Measurements from ENCODE around the gene MEGF11.
A peak's percentile ranks its signal among the peaks of the same experiment; 100 is the strongest.
"Not testable (repeated sequence)": the region's sequence is repeated elsewhere in the genome, so short reads cannot be mapped to it uniquely, and the experiment has no call there.

Gene MEGF11

DNA sequence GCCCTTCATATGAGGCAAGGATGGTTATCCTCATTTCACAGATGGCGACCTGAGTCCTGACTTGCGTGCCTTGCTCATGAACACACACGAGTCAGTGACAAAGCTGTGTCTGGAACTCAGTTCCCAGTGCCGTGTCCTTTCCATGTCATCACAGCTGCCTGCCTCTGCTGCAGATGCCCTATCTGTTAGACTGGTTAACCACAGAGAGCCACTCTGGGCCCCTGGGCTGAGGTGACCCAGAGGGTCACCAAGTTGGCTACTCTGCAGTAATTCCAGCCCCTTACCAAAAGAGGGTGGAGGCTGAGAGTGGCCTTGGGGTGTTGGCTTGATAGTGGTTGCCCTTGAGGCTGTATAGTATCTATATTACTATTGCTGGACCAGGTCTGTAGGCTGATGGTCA, 343.2 kb downstream of the MEGF11 start:
- ATAC-seq = no peak

- no peak for ATAC-seq
These were observed 343.7 kb downstream of the MEGF11 start for GRCh38 chr15:65909831-65910230.

- ATAC-seq = no peak
These were observed 344.7 kb downstream of the MEGF11 start for GRCh38 chr15:65908876-65909275.

GRCh38 chr15:65907661-65908060, 345.9 kb downstream of the MEGF11 start:
- no peak for ATAC-seq

DNA sequence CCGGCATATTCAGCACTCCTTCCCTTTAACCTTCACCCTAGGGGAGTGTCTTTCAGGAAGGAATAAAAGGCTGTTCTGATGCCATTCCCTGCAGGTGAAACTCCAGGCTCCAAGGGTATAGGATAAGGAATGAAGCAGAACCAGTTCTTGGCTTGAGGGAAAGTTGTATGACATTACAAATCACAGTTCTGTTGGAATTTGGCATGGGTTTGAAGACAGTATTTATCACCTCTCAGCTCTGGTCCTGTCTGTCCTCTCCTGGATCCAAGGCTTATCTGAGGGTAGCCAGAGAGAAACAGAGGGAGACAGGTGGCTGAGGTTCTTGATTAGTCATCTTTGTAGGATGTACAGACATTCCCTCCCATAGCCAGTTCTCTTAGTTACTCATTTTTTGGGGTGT, 347.2 kb downstream of the MEGF11 start:
- ATAC-seq = no peak

- no peak for ATAC-seq
These were observed 349.2 kb downstream of the MEGF11 start for GRCh38 chr15:65904301-65904700.

- ATAC-seq = no peak
These were observed 350.1 kb downstream of the MEGF11 start for GRCh38 chr15:65903296-65904073.

GRCh38 chr15:65902373-65902772, 351.2 kb downstream of the MEGF11 start:
- peak; percentile 25 to 63 for ATAC-seq

DNA sequence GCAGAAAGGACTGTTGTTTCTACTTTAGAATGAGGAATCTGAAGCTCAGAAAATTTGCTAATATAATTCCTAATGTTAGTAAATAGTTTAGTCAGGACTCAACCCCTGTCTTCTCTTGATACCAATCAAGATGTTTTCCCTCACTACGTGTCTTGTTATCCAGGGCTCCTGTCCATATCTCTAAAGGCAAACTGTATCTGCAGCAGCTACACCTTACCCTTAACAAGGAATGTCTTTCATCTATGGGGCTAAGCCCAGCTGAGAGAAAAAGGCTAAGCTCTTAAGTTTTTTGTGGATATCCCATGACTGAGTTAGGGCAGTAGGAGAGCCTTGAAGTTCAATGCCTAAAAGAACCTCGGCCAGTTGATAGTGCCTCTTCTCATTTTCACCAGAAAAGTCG, 351.7 kb downstream of the MEGF11 start:
- ATAC-seq = no peak

- no peak for ATAC-seq
These were observed 352.2 kb downstream of the MEGF11 start for GRCh38 chr15:65901336-65901735.

DNA sequence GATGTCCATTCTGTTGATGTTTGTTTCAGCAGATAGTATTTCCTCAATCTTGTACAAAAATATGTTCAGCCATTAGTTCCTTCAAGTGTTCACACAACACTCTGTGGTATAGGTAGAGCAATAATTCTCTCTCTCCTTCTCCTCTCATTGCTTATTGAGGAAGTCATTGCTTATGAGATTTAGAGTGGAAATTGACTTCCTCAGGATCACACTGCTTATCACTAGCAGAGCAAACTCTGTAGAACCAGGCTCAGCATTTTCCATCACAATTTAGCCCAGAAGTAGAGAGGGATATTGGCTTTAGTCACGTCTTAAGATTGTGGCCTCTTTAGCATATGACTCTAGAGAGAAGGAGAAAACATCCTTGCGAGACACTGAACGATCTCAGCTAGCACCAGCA, 353.1 kb downstream of the MEGF11 start:
- ATAC-seq = no peak

DNA sequence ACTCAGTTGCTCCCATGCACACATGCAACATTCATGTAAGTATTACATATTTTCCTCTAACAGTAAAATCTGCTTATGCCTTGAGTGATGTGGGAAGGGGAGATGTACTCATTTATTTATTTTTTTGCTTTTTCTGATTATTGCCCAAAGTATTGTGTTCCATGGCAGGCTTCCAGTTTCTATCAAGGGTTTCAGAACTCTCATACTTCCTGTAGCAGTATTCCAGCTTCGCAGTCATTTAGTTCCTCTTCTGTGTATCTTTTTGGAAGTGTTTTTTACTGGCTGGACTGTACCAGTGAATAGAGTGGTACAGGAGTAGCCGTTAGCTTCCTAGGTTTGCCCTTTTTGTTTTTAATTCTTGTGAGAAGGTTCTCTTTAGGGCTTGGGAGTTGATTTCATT, 357.3 kb downstream of the MEGF11 start:
- no peak for ATAC-seq

GRCh38 chr15:65893060-65893459, 360.5 kb downstream of the MEGF11 start:
- peak; percentile 73 to 75 for ATAC-seq

GRCh38 chr15:65888981-65889380, 364.6 kb downstream of the MEGF11 start:
- peak; percentile 79 to 81 for ATAC-seq

DNA sequence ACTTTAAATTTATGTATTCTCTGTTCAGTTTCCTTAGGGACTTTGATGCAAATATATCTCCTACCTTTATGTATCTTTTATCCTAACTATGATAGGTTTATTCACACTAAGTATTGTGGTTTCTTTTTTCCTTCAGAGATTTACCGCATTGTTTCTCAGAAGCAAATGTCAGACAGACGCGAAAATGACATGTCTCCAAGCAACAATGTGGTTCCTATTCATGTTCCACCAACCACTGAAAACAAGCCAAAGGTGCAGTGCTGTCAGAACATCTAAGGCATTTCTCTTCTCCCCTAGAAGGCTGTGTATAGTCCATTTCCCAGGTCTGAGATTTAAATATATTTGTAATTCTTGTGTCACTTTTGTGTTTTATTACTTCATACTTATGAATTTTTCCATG, 366.0 kb downstream of the MEGF11 start:
- peak; percentile 82 for ATAC-seq

DNA sequence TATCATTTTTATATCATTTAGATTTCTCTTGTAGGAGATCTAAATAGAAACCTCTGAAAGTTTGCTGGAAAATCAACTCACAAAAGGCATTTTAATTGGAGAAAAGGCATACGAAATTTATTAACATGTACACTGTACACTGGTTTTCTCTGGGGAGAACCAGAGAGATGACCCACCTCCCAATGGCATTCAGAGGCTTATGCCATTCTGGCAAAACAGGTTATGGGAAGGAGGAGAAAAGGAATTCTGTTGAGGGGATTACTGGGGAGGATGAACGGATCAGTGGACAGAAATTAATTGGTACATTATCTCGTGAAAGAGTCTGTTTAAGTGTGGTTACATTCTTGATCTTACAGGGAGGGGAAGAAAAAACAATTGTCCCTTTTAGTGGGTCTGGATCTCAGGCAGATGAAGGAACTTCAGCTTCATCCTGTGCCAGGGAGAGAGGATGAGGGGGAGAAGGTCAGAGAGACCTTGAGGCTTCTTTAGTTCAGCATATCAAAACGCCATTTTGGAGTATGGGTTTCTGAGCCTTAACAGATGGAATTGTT, 367.8 kb downstream of the MEGF11 start:
- no peak for ATAC-seq

- no peak for ATAC-seq
These were observed 369.0 kb downstream of the MEGF11 start for GRCh38 chr15:65884511-65884910.

- no peak for ATAC-seq
These were observed 370.0 kb downstream of the MEGF11 start for GRCh38 chr15:65883571-65883970.

GRCh38 chr15:65881766-65882434, 371.6 kb downstream of the MEGF11 start:
- ATAC-seq = no peak

- ATAC-seq = peak in 1 of 2 donors; percentile 63
These were observed 375.8 kb downstream of the MEGF11 start for GRCh38 chr15:65877749-65878148.

DNA sequence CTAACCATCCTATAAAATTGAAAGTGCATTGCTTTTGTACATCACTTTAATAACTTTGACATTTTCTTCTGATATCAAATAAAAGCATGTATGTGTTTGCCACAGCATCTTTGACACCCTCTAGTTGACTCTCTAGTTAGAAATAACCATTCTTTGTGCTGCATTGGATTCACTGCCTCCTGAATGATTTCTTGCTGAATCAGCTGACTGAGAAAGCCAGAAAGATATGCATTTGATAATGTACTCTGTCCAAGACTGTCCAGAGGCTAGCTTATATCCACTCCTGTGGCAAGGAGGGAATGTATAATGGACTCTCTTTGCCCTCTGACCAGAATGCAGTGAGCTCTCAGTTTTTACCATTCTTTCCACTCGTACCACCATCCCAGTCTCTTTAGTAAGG, 378.1 kb downstream of the MEGF11 start:
- ATAC-seq = no peak

DNA sequence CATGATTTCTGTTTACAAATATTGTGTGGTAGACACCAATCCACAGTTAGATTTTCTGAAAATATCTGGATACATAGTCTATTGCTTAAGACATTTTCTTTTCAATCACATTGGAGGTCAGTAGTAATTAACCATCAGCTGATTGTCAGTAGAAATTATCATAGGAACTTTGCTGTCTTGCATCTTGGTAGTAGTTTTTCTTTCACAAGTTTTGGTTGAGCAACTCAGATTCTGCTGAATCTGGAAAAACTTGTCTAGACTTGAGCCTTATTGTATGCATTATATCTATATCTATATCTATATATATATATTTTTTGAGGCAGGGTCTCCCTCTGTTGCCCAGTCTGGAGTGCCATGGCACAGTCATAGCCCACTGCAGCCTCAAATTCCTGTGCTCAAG, 380.3 kb downstream of the MEGF11 start:
- no peak for ATAC-seq

GRCh38 chr15:65872596-65872995, 381.0 kb downstream of the MEGF11 start:
- ATAC-seq = not testable (repeated sequence)

DNA sequence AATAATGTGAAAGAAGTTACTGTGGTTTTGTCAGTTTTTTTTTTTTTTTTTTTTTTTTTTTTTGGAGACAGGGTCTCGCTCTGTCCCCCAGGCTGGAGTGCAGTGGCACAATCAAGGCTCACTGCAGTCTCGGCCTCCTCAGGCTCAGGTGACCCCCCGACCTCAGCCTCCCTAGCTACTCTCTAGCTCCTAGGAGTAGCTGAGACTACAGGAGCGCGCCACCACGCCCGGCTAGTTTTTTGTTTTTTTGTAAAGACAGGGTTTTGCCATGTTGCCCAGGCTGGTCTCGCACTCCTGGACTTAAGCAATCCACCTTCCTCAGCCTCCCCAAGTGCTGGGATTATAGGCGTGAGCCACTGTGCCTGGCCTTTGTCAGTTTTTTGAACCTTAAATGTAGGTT, 381.7 kb downstream of the MEGF11 start:
- ATAC-seq = not testable (repeated sequence)
